ENCODE results near the gene CRY1. TPM values are rescaled to one million over a fixed set of nuclear protein-coding genes. Genes with fewer than 3 reads are reported as not detected.

CRY1 gene
- polyA plus RNA-seq, 1 donor (not counting 4 experiments of a cell fraction or from before 2014, with no cell fraction given), result 10.0 TPM

DNA sequence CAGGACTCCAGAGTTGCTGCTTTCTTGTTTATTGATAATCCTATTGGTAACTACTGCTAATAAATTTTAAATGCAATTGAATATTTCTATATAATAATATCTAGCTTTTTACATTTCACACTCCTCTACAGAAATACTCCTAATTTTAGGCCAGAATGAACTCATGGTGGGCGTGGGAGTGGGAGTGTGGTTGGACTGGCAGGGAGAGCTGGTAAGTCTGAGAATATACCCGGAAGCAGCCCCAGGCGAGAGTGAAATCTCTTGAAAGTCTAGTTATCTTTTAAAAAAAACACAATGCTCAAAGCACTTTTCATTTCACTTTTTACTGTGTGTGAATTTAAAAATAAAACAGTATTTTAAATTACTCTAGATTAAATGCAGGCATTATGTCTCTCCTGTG lies 132.9 kb downstream of the CRY1 start:
- H3K4me1 ChIP-seq (ENCODE audit: control insufficient read depth, extremely low read depth, insufficient read depth, low read length), result peaks cover 14% of the 10 kb centered on the region
- no peaks in the 10 kb centered on the region for H3K36me3 ChIP-seq (ENCODE audit: control insufficient read depth in 2 of 2, extremely low read depth in 1 of 2, insufficient read depth in 2 of 2, low read length in 2 of 2)
- H3K9me3 ChIP-seq (ENCODE audit: control insufficient read depth, low read depth, low read length), result no peaks in the 10 kb centered on the region
- H3K9me1 ChIP-seq (ENCODE audit: control insufficient read depth, extremely low read depth, insufficient read depth, low read length), result no peaks in the 10 kb centered on the region
- no peaks in the 10 kb centered on the region for H3K27me3 ChIP-seq (ENCODE audit: control insufficient read depth, extremely low read depth, insufficient read depth, low read length)
- H3K4me2 ChIP-seq (ENCODE audit: control insufficient read depth, extremely low read depth, insufficient read depth, low read depth, low read length), result no peak overlapping the region
- H3K9ac ChIP-seq (ENCODE audit: control insufficient read depth, extremely low read depth, insufficient read depth, low read length), result no peak overlapping the region
- FAIRE-seq (no peak), DNase-seq (ENCODE audit: low read depth, low spot score) (no peak)
- TF ChIP-seq, protein P1, sequence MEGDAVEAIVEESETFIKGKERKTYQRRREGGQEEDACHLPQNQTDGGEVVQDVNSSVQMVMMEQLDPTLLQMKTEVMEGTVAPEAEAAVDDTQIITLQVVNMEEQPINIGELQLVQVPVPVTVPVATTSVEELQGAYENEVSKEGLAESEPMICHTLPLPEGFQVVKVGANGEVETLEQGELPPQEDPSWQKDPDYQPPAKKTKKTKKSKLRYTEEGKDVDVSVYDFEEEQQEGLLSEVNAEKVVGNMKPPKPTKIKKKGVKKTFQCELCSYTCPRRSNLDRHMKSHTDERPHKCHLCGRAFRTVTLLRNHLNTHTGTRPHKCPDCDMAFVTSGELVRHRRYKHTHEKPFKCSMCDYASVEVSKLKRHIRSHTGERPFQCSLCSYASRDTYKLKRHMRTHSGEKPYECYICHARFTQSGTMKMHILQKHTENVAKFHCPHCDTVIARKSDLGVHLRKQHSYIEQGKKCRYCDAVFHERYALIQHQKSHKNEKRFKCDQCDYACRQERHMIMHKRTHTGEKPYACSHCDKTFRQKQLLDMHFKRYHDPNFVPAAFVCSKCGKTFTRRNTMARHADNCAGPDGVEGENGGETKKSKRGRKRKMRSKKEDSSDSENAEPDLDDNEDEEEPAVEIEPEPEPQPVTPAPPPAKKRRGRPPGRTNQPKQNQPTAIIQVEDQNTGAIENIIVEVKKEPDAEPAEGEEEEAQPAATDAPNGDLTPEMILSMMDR (optimal IDR thresholded peaks at IDR 0.05 in 1 of 3, IDR thresholded peaks at IDR 0.05 in 1 of 3, conservative IDR thresholded peaks at IDR 0.05 in 1 of 3; ENCODE audit: extremely low read depth in 1 of 3, insufficient read depth in 2 of 3, low read length in 3 of 3), result no peak
- TF ChIP-seq EZH2 (IDR thresholded peaks at IDR 0.05; ENCODE audit: low read length), result no peak
- no peak overlapping the region for H3K4me3 ChIP-seq (ENCODE audit: control insufficient read depth in 2 of 3, extremely low read depth in 1 of 3, insufficient read depth in 2 of 3, low read depth in 1 of 3, low read length in 3 of 3)
- H2AFZ ChIP-seq (ENCODE audit: control insufficient read depth, low read length), result no peak overlapping the region
- H4K20me1 ChIP-seq (ENCODE audit: control insufficient read depth, extremely low read depth, insufficient read depth, low read length), result no peaks in the 10 kb centered on the region
- dilution Hi-C loops (cut with MboI; ENCODE audit: extremely low pct_ligation_motif_present, low sequenced_read_pairs), result no loop called here
- H3K79me2 ChIP-seq (ENCODE audit: control insufficient read depth, insufficient read depth, low read length), result peaks cover 57% of the 10 kb centered on the region
- H3K27ac ChIP-seq (ENCODE audit: control insufficient read depth, insufficient read depth, low read length), result no peak overlapping the region

GRCh38 chr12:106957583-106957982 lies 135.8 kb downstream of the CRY1 start:
- DNase-seq (ENCODE audit: low read depth, low spot score) (no peak), FAIRE-seq (no peak)
- Histone ChIP-seq H3K9me1 (ENCODE audit: control insufficient read depth, extremely low read depth, insufficient read depth, low read length) (no peaks in the 10 kb centered on the region), H3K9ac (ENCODE audit: control insufficient read depth, extremely low read depth, insufficient read depth, low read length) (peak overlapping the region; percentile 81), H3K4me1 (ENCODE audit: control insufficient read depth, extremely low read depth, insufficient read depth, low read length) (peaks cover 26% of the 10 kb centered on the region), H3K4me3 (ENCODE audit: control insufficient read depth in 2 of 3, extremely low read depth in 1 of 3, insufficient read depth in 2 of 3, low read depth in 1 of 3, low read length in 3 of 3) (peak overlapping the region; percentile 84 to 92 (median 89)), H3K4me2 (ENCODE audit: control insufficient read depth, extremely low read depth, insufficient read depth, low read depth, low read length) (peak overlapping the region; percentile 88), H3K27me3 (ENCODE audit: control insufficient read depth, extremely low read depth, insufficient read depth, low read length) (no peaks in the 10 kb centered on the region), H3K9me3 (ENCODE audit: control insufficient read depth, low read depth, low read length) (no peaks in the 10 kb centered on the region), H4K20me1 (ENCODE audit: control insufficient read depth, extremely low read depth, insufficient read depth, low read length) (no peaks in the 10 kb centered on the region), H3K27ac (ENCODE audit: control insufficient read depth, insufficient read depth, low read length) (no peak overlapping the region), H2AFZ (ENCODE audit: control insufficient read depth, low read length) (no peak overlapping the region), H3K36me3 (ENCODE audit: control insufficient read depth in 2 of 2, extremely low read depth in 1 of 2, insufficient read depth in 2 of 2, low read length in 2 of 2) (no peaks in the 10 kb centered on the region), H3K79me2 (ENCODE audit: control insufficient read depth, insufficient read depth, low read length) (peaks cover 39% of the 10 kb centered on the region)
- TF ChIP-seq, protein P1 (optimal IDR thresholded peaks at IDR 0.05 in 1 of 3, IDR thresholded peaks at IDR 0.05 in 1 of 3, conservative IDR thresholded peaks at IDR 0.05 in 1 of 3; ENCODE audit: extremely low read depth in 1 of 3, insufficient read depth in 2 of 3, low read length in 3 of 3), result no peak
- TF ChIP-seq EZH2 (IDR thresholded peaks at IDR 0.05; ENCODE audit: low read length), result no peak
- dilution Hi-C loops (cut with MboI; ENCODE audit: extremely low pct_ligation_motif_present, low sequenced_read_pairs), result no loop called here
